GM18502 (cell line): Measurements from ENCODE around the gene DCBLD1.

Source experiments
- ATAC-seq: cut with Tn5 transposase; IDR thresholded peaks from one replicate; pipeline ENCODE4 v1.9.1; 2021; ENCODE audit warnings: mild to moderate bottlenecking; ENCODE audit not compliant: unreplicated experiment, poor library complexity

DCBLD1 gene

DNA sequence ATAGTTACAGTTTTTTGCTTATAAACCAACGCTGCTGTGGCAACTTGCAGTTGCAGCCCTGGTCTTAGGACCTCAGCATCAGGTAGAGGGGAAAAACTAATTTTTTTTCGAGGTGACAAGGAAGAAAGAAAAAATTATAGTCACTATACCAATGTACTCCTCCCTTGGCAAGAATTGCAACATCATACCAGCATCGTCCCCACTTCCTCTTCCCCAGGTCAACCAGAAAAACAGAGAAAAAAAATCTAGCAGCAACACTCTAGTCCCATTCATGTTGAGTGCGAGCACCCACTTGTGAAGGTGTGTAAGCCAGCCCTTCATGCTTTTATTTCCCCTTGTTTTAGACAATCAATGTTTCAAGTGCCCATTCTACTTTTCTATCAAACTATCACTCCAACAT, 13.1 kb upstream of the DCBLD1 start:
- ATAC-seq, result no peak

GRCh38 chr6:117469791-117470190, 12.7 kb upstream of the DCBLD1 start:
- no peak for ATAC-seq

GRCh38 chr6:117472667-117473066, 9.8 kb upstream of the DCBLD1 start:
- no peak for ATAC-seq

DNA sequence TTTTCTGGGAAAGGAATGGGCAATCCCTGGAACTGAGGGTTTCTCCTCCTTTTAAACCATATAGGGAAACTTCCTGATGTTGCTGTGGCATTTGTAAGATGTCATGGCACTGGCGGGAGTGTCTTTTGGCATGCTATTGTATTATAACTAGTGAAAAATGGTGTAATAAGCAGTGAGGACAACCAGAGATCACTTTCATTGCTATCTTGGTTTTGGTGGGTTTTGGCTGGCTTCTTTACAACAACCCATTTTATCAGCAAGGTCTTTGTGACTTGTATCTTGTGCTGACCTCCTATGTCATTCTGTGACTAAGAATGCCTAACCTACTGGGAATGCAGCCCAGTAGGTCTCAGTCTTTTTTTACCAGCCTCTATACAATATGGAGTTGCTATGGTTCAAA, 9.1 kb upstream of the DCBLD1 start:
- no peak for ATAC-seq

DNA sequence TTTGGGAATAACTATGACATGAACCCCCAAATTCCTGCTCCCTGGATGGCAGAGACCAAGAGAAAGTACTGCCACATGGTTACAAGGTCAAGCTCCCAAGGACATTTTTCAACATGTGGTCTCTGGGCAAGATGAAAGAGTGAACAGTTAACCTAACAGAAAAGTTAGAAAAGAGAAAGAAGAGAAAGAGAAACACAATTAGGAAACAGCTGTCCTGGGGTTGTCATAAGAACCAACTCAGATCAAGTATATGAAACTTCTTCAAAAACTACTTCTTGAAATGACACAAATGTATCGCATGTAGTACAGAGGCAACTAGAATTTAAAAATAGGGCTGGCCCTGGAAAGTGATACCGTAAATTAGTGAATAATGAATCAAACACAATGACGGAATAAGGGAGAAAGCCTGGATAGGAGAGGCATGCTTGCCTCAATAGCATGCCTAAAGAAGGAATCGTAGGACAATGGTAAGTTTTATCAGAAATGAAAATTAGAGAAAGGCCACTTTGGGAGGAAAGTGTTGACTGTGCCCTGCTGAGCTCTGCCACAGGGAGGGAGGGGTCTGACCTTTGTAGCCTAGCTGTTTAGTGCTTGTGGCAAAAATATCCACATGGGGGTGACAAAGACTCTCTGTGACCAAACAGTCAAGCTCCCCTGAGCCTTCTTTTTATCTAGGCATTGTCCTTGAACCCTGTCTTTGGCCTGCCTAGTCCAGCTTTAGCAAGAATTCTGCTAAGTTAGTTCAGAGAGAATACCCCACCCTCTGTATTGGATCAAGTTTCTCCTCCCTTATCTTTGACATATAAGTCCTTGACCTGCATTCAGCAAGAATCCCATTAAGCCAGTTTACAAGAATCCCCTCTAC, 4.3 kb upstream of the DCBLD1 start:
- ATAC-seq, result peak; percentile 13

- ATAC-seq, result no peak
These were observed 3.6 kb upstream of the DCBLD1 start for GRCh38 chr6:117478853-117479231.

GRCh38 chr6:117480651-117481050, 1.8 kb upstream of the DCBLD1 start:
- ATAC-seq, result no peak

- no peak for ATAC-seq
These were observed 1.1 kb upstream of the DCBLD1 start for GRCh38 chr6:117481278-117481925.

GRCh38 chr6:117481926-117482239, 591 bp upstream of the DCBLD1 start:
- ATAC-seq, result no peak

GRCh38 chr6:117483004-117483644, 650 bp downstream of the DCBLD1 start:
- ATAC-seq, result peak; percentile 15

DNA sequence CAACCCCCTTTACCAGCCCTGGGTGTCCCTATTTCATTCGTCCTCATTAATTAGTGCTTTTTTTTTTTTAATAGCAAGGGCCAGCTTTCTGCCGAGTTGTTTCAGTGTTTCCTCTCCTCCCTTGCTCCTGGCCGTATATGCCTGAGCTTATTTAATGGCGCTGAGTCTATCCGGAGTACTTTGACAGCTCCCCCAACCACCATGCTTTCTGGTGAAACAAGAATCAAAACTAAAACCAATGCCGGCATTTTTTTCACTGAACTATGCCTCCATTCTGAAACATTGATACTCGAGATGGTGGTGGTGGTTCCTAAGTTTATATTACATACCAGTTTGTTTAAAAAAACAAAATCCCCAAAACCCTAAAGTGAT, 1.2 kb downstream of the DCBLD1 start:
- peak; percentile 25 for ATAC-seq

- ATAC-seq, result no peak
These were observed 1.7 kb downstream of the DCBLD1 start for GRCh38 chr6:117484052-117484646.

DNA sequence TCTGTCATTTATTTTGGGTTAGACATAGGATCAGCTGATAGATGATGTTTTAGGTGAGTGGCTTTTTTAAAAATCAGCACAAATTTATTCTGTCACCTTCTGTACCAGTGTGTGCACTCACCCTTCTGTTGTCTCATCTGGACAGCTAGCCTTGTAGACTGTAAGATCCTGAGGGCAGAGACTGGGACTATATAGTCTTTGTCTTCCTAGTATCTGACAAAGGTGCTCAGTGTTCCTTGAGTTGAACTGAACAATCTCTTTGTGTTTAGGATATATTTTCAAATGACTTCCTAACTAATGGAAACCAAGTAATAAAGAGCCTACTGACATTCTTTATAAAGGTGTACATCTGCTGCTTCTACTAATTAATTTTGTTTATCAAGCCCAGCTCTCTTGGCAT, 3.0 kb downstream of the DCBLD1 start:
- ATAC-seq, result no peak

GRCh38 chr6:117487821-117488220, 5.3 kb downstream of the DCBLD1 start:
- ATAC-seq, result no peak

GRCh38 chr6:117489003-117489402, 6.5 kb downstream of the DCBLD1 start:
- ATAC-seq, result no peak

- ATAC-seq, result no peak
These were observed 9.4 kb downstream of the DCBLD1 start for GRCh38 chr6:117491916-117492315.

- ATAC-seq, result no peak
These were observed 11.0 kb downstream of the DCBLD1 start for GRCh38 chr6:117493470-117493869.

DNA sequence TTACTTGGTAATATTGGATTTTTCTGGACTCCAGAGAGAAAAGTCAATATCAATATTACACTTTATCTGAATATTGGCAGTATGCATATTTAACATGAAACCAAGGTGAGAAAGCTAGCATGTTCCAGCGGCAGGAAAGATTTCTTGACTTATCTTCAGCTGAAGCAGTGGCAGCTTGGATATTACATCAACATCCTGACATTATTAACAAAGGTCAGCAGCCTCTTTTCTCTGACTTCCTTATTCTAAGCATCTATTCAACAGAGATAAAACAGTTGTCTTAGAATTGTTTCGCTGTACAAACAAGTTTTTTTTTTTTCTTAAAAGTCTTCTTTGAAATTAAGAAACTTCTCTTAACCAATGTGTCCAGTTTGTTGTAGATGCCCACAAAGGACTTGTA, 11.8 kb downstream of the DCBLD1 start:
- ATAC-seq, result no peak

GRCh38 chr6:117494694-117495318, 12.3 kb downstream of the DCBLD1 start:
- no peak for ATAC-seq

DNA sequence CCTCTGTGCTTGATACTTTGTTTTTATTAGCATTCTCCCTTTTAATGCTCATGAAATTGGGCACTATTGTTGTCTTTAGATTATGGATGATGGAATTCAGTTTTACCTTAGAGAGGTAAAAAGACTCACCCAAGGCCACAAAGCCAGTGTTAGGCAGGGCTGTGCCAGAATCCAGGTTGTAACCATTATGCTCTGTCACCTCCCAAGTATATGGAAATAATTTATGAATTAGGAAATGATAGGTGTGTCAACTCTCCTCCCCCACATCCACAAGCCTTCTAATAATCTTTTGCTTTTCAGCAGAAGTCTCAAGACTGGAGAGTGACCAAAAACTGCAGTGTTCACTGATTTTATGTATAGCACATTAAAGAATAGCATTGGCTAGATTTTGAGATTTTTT, 13.0 kb downstream of the DCBLD1 start:
- ATAC-seq, result no peak

DNA sequence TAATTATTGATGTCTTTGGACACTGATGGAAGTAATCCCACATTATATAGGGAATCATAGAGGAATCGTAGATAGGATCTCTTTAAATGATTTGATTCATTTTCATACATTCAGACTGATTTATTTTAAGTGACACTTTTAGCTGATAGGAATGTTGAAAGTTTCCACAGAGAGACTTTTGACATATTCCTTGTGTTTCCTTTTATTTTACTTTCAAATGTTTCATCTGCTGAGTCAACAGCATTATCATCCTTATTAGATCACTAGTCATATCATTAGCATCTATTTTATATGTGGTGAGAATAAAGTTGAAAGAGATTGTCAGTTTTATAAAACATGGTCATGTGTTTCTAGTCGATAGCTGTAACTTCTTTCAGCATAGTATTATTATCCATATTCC, 13.4 kb downstream of the DCBLD1 start:
- ATAC-seq, result no peak
